Endodermal cell (in vitro differentiated cells): Measurements from ENCODE around the gene MAP10. TPM values are rescaled to one million over a fixed set of nuclear protein-coding genes. Genes with fewer than 3 reads are reported as not detected.

Experiments
- DNase-seq: peaks from one replicate; pipeline ENCODE4 v3.0.0-alpha.2; 2017
- H3K27ac ChIP-seq: 2 replicates; pipeline ENCODE4 v1.5.1; 2013; ENCODE audit warnings: mild to moderate bottlenecking, low read depth, low read length, moderate library complexity
- H3K27me3 ChIP-seq: 2 replicates; pipeline ENCODE4 v1.6.1; 2013; ENCODE audit warnings: mild to moderate bottlenecking, low read length, moderate library complexity; ENCODE audit not compliant: insufficient read depth, control insufficient read depth, poor library complexity, severe bottlenecking
- H3K36me3 ChIP-seq: 2 replicates; pipeline ENCODE4 v1.7.0; 2013; ENCODE audit warnings: mild to moderate bottlenecking, low read length, moderate library complexity; ENCODE audit not compliant: control insufficient read depth, insufficient read depth
- H3K4me1 ChIP-seq: one replicate; pipeline ENCODE4 v1.7.0; 2013; ENCODE audit warnings: low read length; ENCODE audit not compliant: control insufficient read depth, insufficient read depth
- H3K4me3 ChIP-seq: 2 replicates; pipeline ENCODE4 v1.5.1; 2013; ENCODE audit warnings: mild to moderate bottlenecking, low read length, moderate library complexity
- H3K9ac ChIP-seq: 2 replicates; pipeline ENCODE4 v1.6.1; 2013; ENCODE audit warnings: mild to moderate bottlenecking, low read length, moderate library complexity; ENCODE audit not compliant: poor library complexity, severe bottlenecking; ENCODE audit errors: extremely low read depth
- H3K9me3 ChIP-seq: 2 replicates; pipeline ENCODE4 v1.6.1; 2013; ENCODE audit warnings: mild to moderate bottlenecking, low read length, moderate library complexity; ENCODE audit not compliant: control insufficient read depth
- H3K27ac Mint-ChIP-seq: 2 replicates; pipeline ENCODE4 v1.8.0; 2020; ENCODE audit warnings: mixed read lengths
- H3K27me3 Mint-ChIP-seq: 2 replicates; pipeline ENCODE4 v1.8.0; 2021; ENCODE audit warnings: mild to moderate bottlenecking, mixed read lengths; ENCODE audit not compliant: insufficient read depth
- H3K36me3 Mint-ChIP-seq: 2 replicates; pipeline ENCODE4 v1.8.0; 2020; ENCODE audit warnings: low read depth, mixed read lengths
- H3K4me1 Mint-ChIP-seq: 2 replicates; pipeline ENCODE4 v1.8.0; 2020; ENCODE audit warnings: mixed read lengths
- H3K4me3 Mint-ChIP-seq: 2 replicates; pipeline ENCODE4 v1.8.0; 2020; ENCODE audit warnings: mild to moderate bottlenecking, moderate library complexity, mixed read lengths
- H3K9me3 Mint-ChIP-seq: 2 replicates; pipeline ENCODE4 v1.8.0; 2020; ENCODE audit warnings: mild to moderate bottlenecking, mixed read lengths
- WGBS, 2 experiments: methylation state at CpG; one replicate each; pipeline versions ENCODE4 v1.1.5 to v1.1.7; 2013; ENCODE audit warnings: missing lambda C conversion rate in 2 of 2, mixed read lengths in 1 of 2; ENCODE audit not compliant: insufficient coverage in 1 of 2, insufficient read length in 1 of 2; 5-methylcytosine and 5-hydroxymethylcytosine counted together
- total RNA-seq, 2 donors: library from RNA; stranded (reverse); fragmentation: NEBNext Ultra II Directional in 1 of 2; extraction: Animal tissue kit (Norgen Biotek cat#: 25700) in 1 of 2; gene quantifications; 2 replicates in 1 of 2; 3 replicates in 1 of 2; pipeline ENCODE4 v1.2.1, GENCODE V29; 2021
- TF ChIP-seq, protein P1 (sequence below): fragments of 200-600 bp; sonication (generic); conservative IDR thresholded peaks from 2 replicates; pipeline ENCODE4 v1.5.0; 2021; ENCODE audit warnings: antibody characterized with exemption, mild to moderate bottlenecking

The MAP10 gene
- total RNA-seq, 2 donors from 2014 or later = 2.9 to 3.9 TPM

- Histone ChIP-seq H3K36me3 (no peaks in the 10 kb centered on the region), H3K9me3 (no peaks in the 10 kb centered on the region), H3K9ac (no peak overlapping the region), H3K4me3 (no peak overlapping the region), H3K4me1 (no peaks in the 10 kb centered on the region), H3K27ac (no peak overlapping the region), H3K27me3 (peaks cover 12% of the 10 kb centered on the region)
- no peak overlapping the region for H3K27ac Mint-ChIP-seq
- H3K4me3 Mint-ChIP-seq = no peak overlapping the region
- no peaks in the 10 kb centered on the region for H3K9me3 Mint-ChIP-seq
- 96% methylated on average over 3 to 7 of the region's 7 CpGs for WGBS, 2 experiments
- TF ChIP-seq, protein P1, sequence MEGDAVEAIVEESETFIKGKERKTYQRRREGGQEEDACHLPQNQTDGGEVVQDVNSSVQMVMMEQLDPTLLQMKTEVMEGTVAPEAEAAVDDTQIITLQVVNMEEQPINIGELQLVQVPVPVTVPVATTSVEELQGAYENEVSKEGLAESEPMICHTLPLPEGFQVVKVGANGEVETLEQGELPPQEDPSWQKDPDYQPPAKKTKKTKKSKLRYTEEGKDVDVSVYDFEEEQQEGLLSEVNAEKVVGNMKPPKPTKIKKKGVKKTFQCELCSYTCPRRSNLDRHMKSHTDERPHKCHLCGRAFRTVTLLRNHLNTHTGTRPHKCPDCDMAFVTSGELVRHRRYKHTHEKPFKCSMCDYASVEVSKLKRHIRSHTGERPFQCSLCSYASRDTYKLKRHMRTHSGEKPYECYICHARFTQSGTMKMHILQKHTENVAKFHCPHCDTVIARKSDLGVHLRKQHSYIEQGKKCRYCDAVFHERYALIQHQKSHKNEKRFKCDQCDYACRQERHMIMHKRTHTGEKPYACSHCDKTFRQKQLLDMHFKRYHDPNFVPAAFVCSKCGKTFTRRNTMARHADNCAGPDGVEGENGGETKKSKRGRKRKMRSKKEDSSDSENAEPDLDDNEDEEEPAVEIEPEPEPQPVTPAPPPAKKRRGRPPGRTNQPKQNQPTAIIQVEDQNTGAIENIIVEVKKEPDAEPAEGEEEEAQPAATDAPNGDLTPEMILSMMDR = no peak
- no peaks in the 10 kb centered on the region for H3K36me3 Mint-ChIP-seq
- H3K4me1 Mint-ChIP-seq = no peaks in the 10 kb centered on the region
- DNase-seq = no peak
- peaks cover 15% of the 10 kb centered on the region for H3K27me3 Mint-ChIP-seq
Measured at GRCh38 chr1:232786845-232787455, 18.3 kb upstream of the MAP10 start.

DNA sequence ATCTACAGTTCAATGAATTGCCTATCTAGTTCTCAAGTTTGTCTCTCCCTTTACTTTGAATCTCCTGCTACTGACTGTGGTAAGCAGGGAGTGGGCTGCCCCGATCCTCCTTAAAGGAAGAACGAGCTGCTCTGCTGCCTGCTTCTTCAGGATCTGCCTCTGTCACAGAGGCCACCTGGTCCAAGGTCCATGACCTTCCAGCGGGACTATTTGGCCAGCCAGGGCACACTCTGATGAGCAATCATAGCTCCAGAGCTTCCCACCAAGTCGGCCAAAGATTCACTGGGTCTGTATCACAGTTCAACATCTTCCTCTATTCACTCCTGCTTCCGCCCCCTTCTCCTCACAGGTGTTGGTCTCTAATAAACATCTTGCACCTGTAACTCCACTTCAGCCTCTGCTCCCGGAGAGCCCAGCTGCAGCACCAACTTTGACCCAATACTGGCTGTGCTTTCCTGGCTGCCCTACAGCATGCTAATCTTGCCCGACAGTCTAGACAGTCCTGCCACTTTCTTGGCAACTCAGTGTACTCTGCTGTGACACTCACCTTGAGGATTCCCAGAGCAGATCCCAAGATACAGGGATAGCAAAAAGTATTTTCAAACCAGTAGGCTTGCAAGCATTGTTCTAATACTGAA is 16.9 kb upstream of the MAP10 start:
- Mint-ChIP-seq H3K36me3 (no peaks in the 10 kb centered on the region), H3K4me1 (no peaks in the 10 kb centered on the region), H3K9me3 (no peaks in the 10 kb centered on the region), H3K27ac (no peak overlapping the region), H3K27me3 (peaks cover 18% of the 10 kb centered on the region), H3K4me3 (no peak overlapping the region)
- H3K36me3 ChIP-seq = no peaks in the 10 kb centered on the region
- TF ChIP-seq, protein P1 = no peak
- no peak overlapping the region for H3K4me3 ChIP-seq
- no peaks in the 10 kb centered on the region for H3K9me3 ChIP-seq
- DNase-seq = no peak
- WGBS, 2 experiments = 58 to 79% methylated on average over 4 to 7 of the region's 7 CpGs
- peaks cover 12% of the 10 kb centered on the region for H3K27me3 ChIP-seq
- H3K4me1 ChIP-seq = no peaks in the 10 kb centered on the region
- H3K9ac ChIP-seq = no peak overlapping the region
- no peak overlapping the region for H3K27ac ChIP-seq

DNA sequence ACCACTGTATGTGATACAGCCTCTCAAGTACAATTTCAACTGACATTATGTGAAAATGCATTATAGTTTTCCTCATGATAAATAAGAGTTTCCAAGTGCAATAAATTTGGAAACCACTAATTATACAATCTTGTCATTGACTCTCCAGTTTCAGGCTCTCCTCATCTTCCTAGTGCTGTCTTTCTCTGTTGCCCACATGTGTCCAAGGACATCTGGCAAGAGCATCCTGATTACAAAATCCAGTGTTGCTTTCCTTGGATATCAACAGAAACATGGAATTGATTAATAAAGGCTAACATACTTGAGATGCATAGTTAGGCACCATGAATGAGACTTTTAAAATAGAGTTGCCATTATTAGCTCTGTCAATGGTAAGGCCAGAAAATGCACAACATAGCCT is 15.6 kb upstream of the MAP10 start:
- H3K36me3 Mint-ChIP-seq = no peaks in the 10 kb centered on the region
- DNase-seq = no peak
- peaks cover 12% of the 10 kb centered on the region for H3K27me3 ChIP-seq
- H3K9me3 Mint-ChIP-seq = no peaks in the 10 kb centered on the region
- H3K36me3 ChIP-seq = no peaks in the 10 kb centered on the region
- H3K9me3 ChIP-seq = no peaks in the 10 kb centered on the region
- H3K4me3 ChIP-seq = no peak overlapping the region
- no peaks in the 10 kb centered on the region for H3K4me1 Mint-ChIP-seq
- no peaks in the 10 kb centered on the region for H3K4me1 ChIP-seq
- no peak overlapping the region for H3K9ac ChIP-seq
- peaks cover 15% of the 10 kb centered on the region for H3K27me3 Mint-ChIP-seq
- H3K27ac Mint-ChIP-seq = no peak overlapping the region
- H3K27ac ChIP-seq = no peak overlapping the region
- H3K4me3 Mint-ChIP-seq = no peak overlapping the region
- TF ChIP-seq, protein P1 = no peak
